Measurements from ENCODE around the gene CCNJL. TPM values are rescaled to one million over a fixed set of nuclear protein-coding genes. Genes with fewer than 3 reads are reported as not detected.

CCNJL gene
- total RNA-seq, 1 donor from 2014 or later, result 11.4 TPM

DNA sequence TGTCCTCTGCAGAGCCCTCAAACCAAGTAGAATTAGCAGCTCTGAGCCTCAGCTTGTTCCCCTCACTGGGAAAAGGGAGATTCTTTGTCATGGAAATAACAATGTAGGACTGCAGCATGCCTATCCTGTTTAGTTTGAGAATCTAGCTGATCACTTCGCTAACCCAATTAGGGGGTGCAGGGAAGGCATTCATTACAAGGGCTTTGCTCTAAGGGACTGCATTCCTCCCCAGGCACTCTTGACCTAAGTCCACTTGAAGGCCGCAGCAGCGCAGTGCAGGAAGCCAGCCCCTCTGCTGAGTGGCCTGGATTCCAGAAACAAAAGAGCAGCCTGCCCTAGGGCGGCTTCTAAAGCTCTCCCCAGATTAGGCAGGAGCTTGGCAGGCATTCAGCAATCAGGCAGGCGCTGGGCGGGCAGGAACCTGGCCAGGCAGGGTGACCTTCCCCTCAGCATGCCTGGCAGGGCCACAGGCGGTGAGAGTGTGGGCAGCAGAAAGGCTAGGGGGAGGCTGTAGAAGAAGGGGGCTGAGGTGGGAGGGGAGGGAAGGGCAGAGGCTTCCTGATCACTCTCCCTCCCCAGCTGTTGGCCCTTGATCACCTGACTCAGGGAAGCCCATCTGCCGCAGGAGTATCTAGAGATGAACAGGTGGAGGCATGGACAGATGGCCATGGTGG, 24.8 kb downstream of the CCNJL start:
- no peaks in the 10 kb centered on the region for H3K9me3 Mint-ChIP-seq (ENCODE audit: low read depth)
- TF ChIP-seq CTCF (IDR thresholded peaks at IDR 0.05), result no peak
- H3K27me3 Mint-ChIP-seq (ENCODE audit: low read depth), result no peaks in the 10 kb centered on the region
- peaks cover 3% of the 10 kb centered on the region for H3K36me3 Mint-ChIP-seq (ENCODE audit: low read depth)
- H3K27ac Mint-ChIP-seq (ENCODE audit: unreplicated experiment), result peak overlapping the region; percentile 68
- no peak overlapping the region for H3K4me3 Mint-ChIP-seq (ENCODE audit: unreplicated experiment)
- peaks cover 24% of the 10 kb centered on the region for H3K4me1 Mint-ChIP-seq (ENCODE audit: low read depth)
- DNase-seq (ENCODE audit: low spot score), result no peak

- no peak overlapping the region for H3K27ac Mint-ChIP-seq (ENCODE audit: unreplicated experiment)
- H3K36me3 Mint-ChIP-seq (ENCODE audit: low read depth), result peaks cover 3% of the 10 kb centered on the region
- H3K4me3 Mint-ChIP-seq (ENCODE audit: unreplicated experiment), result no peak overlapping the region
Measured at GRCh38 chr5:160286947-160287346, 25.4 kb downstream of the CCNJL start.

GRCh38 chr5:160285316-160285715, 27.0 kb downstream of the CCNJL start:
- Mint-ChIP-seq H3K4me3 (ENCODE audit: unreplicated experiment) (no peak overlapping the region), H3K27me3 (ENCODE audit: low read depth) (no peaks in the 10 kb centered on the region), H3K27ac (ENCODE audit: unreplicated experiment) (no peak overlapping the region), H3K9me3 (ENCODE audit: low read depth) (no peaks in the 10 kb centered on the region), H3K4me1 (ENCODE audit: low read depth) (peaks cover 31% of the 10 kb centered on the region), H3K36me3 (ENCODE audit: low read depth) (peaks cover 3% of the 10 kb centered on the region)
- DNase-seq (ENCODE audit: low spot score), result no peak
- TF ChIP-seq CTCF (IDR thresholded peaks at IDR 0.05), result no peak

More at GRCh38 chr5:160286947-160287346, 25.4 kb downstream of the CCNJL start:
- TF ChIP-seq CTCF (IDR thresholded peaks at IDR 0.05), result no peak
- Mint-ChIP-seq H3K9me3 (ENCODE audit: low read depth) (no peaks in the 10 kb centered on the region), H3K4me1 (ENCODE audit: low read depth) (peaks cover 26% of the 10 kb centered on the region), H3K27me3 (ENCODE audit: low read depth) (no peaks in the 10 kb centered on the region)
- DNase-seq (ENCODE audit: low spot score), result no peak

DNA sequence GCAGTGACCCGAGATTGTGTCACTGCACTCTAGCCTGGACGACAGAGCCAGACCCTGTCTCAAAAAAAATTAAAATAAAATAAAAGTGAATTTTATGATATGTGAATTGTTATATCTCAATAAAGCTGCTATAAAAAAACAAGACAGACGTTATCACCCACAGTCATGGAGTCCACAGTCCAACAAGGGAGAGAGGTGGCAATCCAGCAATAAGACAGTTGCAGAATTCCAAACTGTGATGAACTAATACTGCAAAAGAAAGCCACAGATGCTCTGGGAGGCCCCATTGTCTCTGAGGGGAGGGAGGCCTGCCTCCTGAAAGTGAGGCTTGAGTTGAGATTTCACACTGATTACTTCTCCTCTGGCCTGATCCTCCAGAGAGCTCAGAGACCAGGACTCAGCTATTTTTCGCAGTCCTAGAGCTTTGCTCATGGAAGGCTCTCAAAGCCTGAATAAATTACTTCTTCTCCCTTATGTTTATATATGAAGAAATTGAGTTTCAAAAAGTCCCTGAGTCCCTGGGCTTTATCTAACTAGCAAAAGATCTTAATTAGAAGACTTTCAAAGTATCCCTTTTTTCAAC, 28.0 kb downstream of the CCNJL start:
- peaks cover 5% of the 10 kb centered on the region for H3K36me3 Mint-ChIP-seq (ENCODE audit: low read depth)
- no peak for TF ChIP-seq CTCF (IDR thresholded peaks at IDR 0.05)
- H3K4me3 Mint-ChIP-seq (ENCODE audit: unreplicated experiment), result no peak overlapping the region
- no peak for DNase-seq (ENCODE audit: low spot score)
- no peaks in the 10 kb centered on the region for H3K27me3 Mint-ChIP-seq (ENCODE audit: low read depth)
- H3K27ac Mint-ChIP-seq (ENCODE audit: unreplicated experiment), result no peak overlapping the region
- peaks cover 31% of the 10 kb centered on the region for H3K4me1 Mint-ChIP-seq (ENCODE audit: low read depth)
- H3K9me3 Mint-ChIP-seq (ENCODE audit: low read depth), result no peaks in the 10 kb centered on the region

- H3K4me3 Mint-ChIP-seq (ENCODE audit: unreplicated experiment), result no peak overlapping the region
- H3K27ac Mint-ChIP-seq (ENCODE audit: unreplicated experiment), result no peak overlapping the region
- H3K4me1 Mint-ChIP-seq (ENCODE audit: low read depth), result peaks cover 11% of the 10 kb centered on the region
- H3K9me3 Mint-ChIP-seq (ENCODE audit: low read depth), result no peaks in the 10 kb centered on the region
- DNase-seq (ENCODE audit: low spot score), result no peak
- peaks cover 9% of the 10 kb centered on the region for H3K36me3 Mint-ChIP-seq (ENCODE audit: low read depth)
- H3K27me3 Mint-ChIP-seq (ENCODE audit: low read depth), result no peaks in the 10 kb centered on the region
- no peak for TF ChIP-seq CTCF (IDR thresholded peaks at IDR 0.05)
Measured at GRCh38 chr5:160281275-160281674, 31.1 kb downstream of the CCNJL start.
